A549 (cell line): ENCODE measurements around the gene MOB2. TPM values are rescaled to one million over a fixed set of nuclear protein-coding genes. Genes with fewer than 3 reads are reported as not detected.

Source experiments
- ATAC-seq, 2 experiments: fragments of 200-7000 bp in 1 of 2; fragments of >200 bp in 1 of 2; cut with Nextera tagmentation in 1 of 2; cut with Tn5 transposase in 1 of 2; 3 replicates each; pipeline versions ENCODE4 v1.8.0 to v1.9.1; 2018 to 2020; ENCODE audit warnings: mild to moderate bottlenecking in 1 of 2, moderate library complexity in 1 of 2
- CTCF ChIA-PET: fragments of 300-600 bp; sonication (Branson Sonifier 250); formaldehyde crosslinking; extraction: SDS; loops from one replicate; lab custom pipeline; 2021; ENCODE audit warnings: antibody characterized with exemption, inconsistent platforms; lab: Yijun Ruan, JAX
- POLR2A ChIA-PET: fragments of 350-600 bp; formaldehyde crosslinking; extraction: SDS; loops from one replicate; lab custom pipeline; 2021; ENCODE audit warnings: antibody characterized with exemption, inconsistent platforms; lab: Yijun Ruan, JAX
- DNase-seq, 2 experiments: peaks; one replicate each; pipeline versions ENCODE4 v3.0.0 to v3.0.0-alpha.2; 2011 to 2016; ENCODE audit warnings: low read depth in 1 of 2, low spot score in 1 of 2
- FAIRE-seq: peaks from 2 replicates; lab custom pipeline; 2011; peaks lifted over from hg19 to GRCh38; lab: Jason Lieb, UNC
- H3K27ac ChIP-seq, 2 experiments: fragments of >200 bp; sonication (Bioruptor Twin); formaldehyde crosslinking; 3 replicates each; pipeline ENCODE4 v1.5.1; 2016 to 2017
- H3K4me1 ChIP-seq: fragments of >200 bp; sonication (Bioruptor Twin); formaldehyde crosslinking; 3 replicates; pipeline ENCODE4 v1.6.1; 2016
- H3K4me2 ChIP-seq: fragments of >200 bp; sonication (Bioruptor Twin); formaldehyde crosslinking; 3 replicates; pipeline ENCODE4 v1.6.1; 2016
- H3K4me3 ChIP-seq: fragments of >200 bp; sonication (Bioruptor Twin); formaldehyde crosslinking; 3 replicates; pipeline ENCODE4 v1.5.1; 2016
- H3K9me3 ChIP-seq: fragments of >200 bp; sonication (Bioruptor Twin); formaldehyde crosslinking; 3 replicates; pipeline ENCODE4 v1.6.1; 2016
- BCL3 ChIP-seq: fragments of >200 bp; sonication (Bioruptor Twin); formaldehyde crosslinking; IDR thresholded peaks from 3 replicates; pipeline ENCODE4 v1.6.1; 2016
- BHLHE40 ChIP-seq: IDR thresholded peaks from 2 replicates; pipeline ENCODE4 v1.6.1; 2012; ENCODE audit warnings: low read depth, low read length, inconsistent platforms
- CBX8 ChIP-seq: fragments of 200-600 bp; sonication (generic); IDR thresholded peaks from 2 replicates; pipeline ENCODE4 v1.6.1; 2016
- CTCF ChIP-seq: fragments of >200 bp; sonication (Bioruptor Twin); formaldehyde crosslinking; IDR thresholded peaks from 3 replicates; pipeline ENCODE4 v1.5.1; 2016
- EHMT2 ChIP-seq: fragments of 200-600 bp; sonication (generic); IDR thresholded peaks from 2 replicates; pipeline ENCODE4 v1.6.1; 2016; ENCODE audit warnings: antibody characterized with exemption, low read depth, mild to moderate bottlenecking, moderate library complexity
- EP300 ChIP-seq, 2 experiments: fragments of >200 bp; sonication (Bioruptor Twin); formaldehyde crosslinking; IDR thresholded peaks; 2 replicates in 1 of 2; 3 replicates in 1 of 2; pipeline ENCODE4 v1.6.1; 2016 to 2017
- ESRRA ChIP-seq: fragments of 150-350 bp; IDR thresholded peaks from 2 replicates; pipeline ENCODE4 v1.6.1; 2014; ENCODE audit warnings: mild to moderate bottlenecking, low read length, borderline replicate concordance
- FOSL2 ChIP-seq, 2 experiments: fragments of 450-650 bp in 1 of 2; fragments of >200 bp in 1 of 2; sonication (Bioruptor Twin) in 1 of 2; formaldehyde crosslinking; IDR thresholded peaks; 2 replicates each; pipeline versions ENCODE4 v1.5.0 to v1.6.1; 2016 to 2020; ENCODE audit warnings: mild to moderate bottlenecking in 1 of 2, moderate library complexity in 1 of 2
- HES2 ChIP-seq: fragments of >200 bp; sonication (Bioruptor Twin); formaldehyde crosslinking; IDR thresholded peaks from 2 replicates; pipeline ENCODE4 v1.6.1; 2016
- HOXB5 ChIP-seq: fragments of 250-450 bp; sonication (Bioruptor Pico); IDR thresholded peaks from 2 replicates; pipeline ENCODE4 v1.5.0; 2020; ENCODE audit warnings: mild to moderate bottlenecking, moderate library complexity
- JUN ChIP-seq, 2 experiments: fragments of >200 bp; sonication (Bioruptor Twin); formaldehyde crosslinking; IDR thresholded peaks; 2 replicates in 1 of 2; 3 replicates in 1 of 2; pipeline ENCODE4 v1.6.1; 2016 to 2017
- JUNB ChIP-seq: fragments of >200 bp; sonication (Bioruptor Twin); formaldehyde crosslinking; IDR thresholded peaks from 2 replicates; pipeline ENCODE4 v1.6.1; 2016
- KDM1A ChIP-seq: fragments of 200-600 bp; sonication (generic); IDR thresholded peaks from 2 replicates; pipeline ENCODE4 v1.6.1; 2016; ENCODE audit warnings: low read depth, mild to moderate bottlenecking
- MAFK ChIP-seq: fragments of 450-650 bp; IDR thresholded peaks from 2 replicates; pipeline ENCODE4 v1.6.1; 2014; ENCODE audit not compliant: partially characterized antibody
- MAX ChIP-seq: IDR thresholded peaks from 2 replicates; pipeline ENCODE4 v1.6.1; 2012
- POLR2A ChIP-seq: IDR thresholded peaks from 2 replicates; pipeline ENCODE4 v1.6.1; 2012; ENCODE audit warnings: mild to moderate bottlenecking, low read length
- RARB ChIP-seq: fragments of 250-450 bp; sonication (Bioruptor Pico); IDR thresholded peaks from 2 replicates; pipeline ENCODE4 v1.8.0; 2021; ENCODE audit warnings: mild to moderate bottlenecking, moderate library complexity
- REST ChIP-seq: fragments of 200-600 bp; sonication (generic); IDR thresholded peaks from 2 replicates; pipeline ENCODE4 v1.6.1; 2016; ENCODE audit warnings: antibody characterized with exemption, mild to moderate bottlenecking, moderate library complexity
- RFX5 ChIP-seq: fragments of 450-650 bp; IDR thresholded peaks from 2 replicates; pipeline ENCODE4 v1.7.1; 2014; ENCODE audit warnings: antibody characterized with exemption, mild to moderate bottlenecking, moderate library complexity
- SREBF2 ChIP-seq: fragments of 450-650 bp; IDR thresholded peaks from 2 replicates; pipeline ENCODE4 v1.6.1; 2014; ENCODE audit warnings: mild to moderate bottlenecking, moderate library complexity
- USF2 ChIP-seq: fragments of 450-650 bp; IDR thresholded peaks from 2 replicates; pipeline ENCODE4 v1.6.1; 2014; ENCODE audit warnings: antibody characterized with exemption
- ZNF302 ChIP-seq: fragments of 250-450 bp; sonication (Bioruptor Pico); IDR thresholded peaks from 2 replicates; pipeline ENCODE4 v1.9.0; 2021; ENCODE audit warnings: inconsistent platforms, mild to moderate bottlenecking, moderate library complexity
- WGBS: methylation state at CpG from one replicate; pipeline ENCODE4 v1.1.6; 2017; ENCODE audit errors: missing lambda C conversion rate; 5-methylcytosine and 5-hydroxymethylcytosine counted together
- polyA plus RNA-seq, 4 experiments: library from polyadenylated mRNA; depleted of rRNA in 3 of 4; stranded (reverse); fragments of >200 nt; fragmentation: RNase III in 1 of 4; extraction: RNeasy Plus Mini Kit Qiagen cat#74134 plus additional on column Dnase treatment in 1 of 4; gene quantifications; 2 replicates in 3 of 4; 3 replicates in 1 of 4; pipeline ENCODE4 v1.2.3, GENCODE V29; 2011 to 2017

Gene MOB2
- polyA plus RNA-seq, 2 of the 4 experiments (the other 2 are of a cell fraction): 25.4 to 38.2 TPM

- FAIRE-seq: no peak
- no peaks in the 10 kb centered on the region for H3K4me1 ChIP-seq
- ATAC-seq: no peak
- no peak overlapping the region for H3K27ac ChIP-seq
- POLR2A ChIA-PET: no interaction called here
- WGBS: 95% methylated on average over 28 of the region's 28 CpGs
- no peak for DNase-seq
- H3K4me2 ChIP-seq: no peak overlapping the region
- no peaks in the 10 kb centered on the region for H3K9me3 ChIP-seq
- no peak overlapping the region for H3K4me3 ChIP-seq
- TF ChIP-seq JUNB (no peak), ESRRA (no peak), HES2 (no peak), MAFK (peak; percentile 88), FOSL2 (IDR thresholded peaks at IDR 0.05) (no peak), FOSL2 (CRISPR knock-in tag; IDR thresholded peaks at IDR 0.05) (no peak), JUN (IDR thresholded peaks at IDR 0.05) (no peak)
- CTCF ChIA-PET: no interaction called here
Observed at GRCh38 chr11:1500466-1501420, 14.2 kb upstream of the MOB2 start.

GRCh38 chr11:1499899-1500298, 13.3 kb upstream of the MOB2 start:
- POLR2A ChIA-PET: no interaction called here
- TF ChIP-seq SREBF2 (no peak), KDM1A (no peak), REST (no peak), ZNF302 (CRISPR knock-in tag) (no peak), EHMT2 (no peak), MAX (no peak), RFX5 (no peak), RARB (CRISPR knock-in tag) (no peak), USF2 (no peak), BCL3 (no peak), ESRRA (no peak), POLR2A (no peak), EP300 (IDR thresholded peaks at IDR 0.05) (no peak), BHLHE40 (no peak), HOXB5 (no peak), CBX8 (no peak), CTCF (no peak)
- no peak for FAIRE-seq
- Histone ChIP-seq H3K27ac (no peak overlapping the region), H3K9me3 (no peaks in the 10 kb centered on the region), H3K4me2 (no peak overlapping the region), H3K4me3 (no peak overlapping the region), H3K4me1 (no peaks in the 10 kb centered on the region)
- no peak for ATAC-seq
- CTCF ChIA-PET: interaction anchor here (0.8 to 1.2 kb wide), 2 partner anchors 16 to 47 kb away, joined by 3 to 4 read pairs; no protein-coding TSS in a partner anchor
- 95% methylated on average over 14 of the region's 14 CpGs for WGBS
- DNase-seq: no peak
